Hepatocyte (in vitro differentiated cells): Measurements from ENCODE around the gene EVC2. TPM values are rescaled to one million over a fixed set of nuclear protein-coding genes. Genes with fewer than 3 reads are reported as not detected.

Source experiments
- DNase-seq: peaks from one replicate; pipeline ENCODE4 v3.0.0-alpha.2; 2016; ENCODE audit warnings: low spot score
- H2AFZ ChIP-seq: fragments of 200-600 bp; sonication (generic); 2 replicates; pipeline ENCODE4 v1.6.0; 2016; ENCODE audit warnings: antibody characterized with exemption, mild to moderate bottlenecking
- H3K27ac ChIP-seq: fragments of 200-600 bp; sonication (generic); 2 replicates; pipeline ENCODE4 v1.5.1; 2016; ENCODE audit warnings: mild to moderate bottlenecking
- H3K27me3 ChIP-seq: fragments of 200-600 bp; sonication (generic); 2 replicates; pipeline ENCODE4 v1.6.1; 2016
- H3K36me3 ChIP-seq: fragments of 200-600 bp; sonication (generic); replicated peaks from 2 replicates; pipeline ENCODE4 v1.5.1; 2016; ENCODE audit warnings: low read depth; ENCODE audit not compliant: insufficient read depth
- H3K4me1 ChIP-seq: fragments of 200-600 bp; sonication (generic); 2 replicates; pipeline ENCODE4 v1.5.1; 2016; ENCODE audit warnings: mild to moderate bottlenecking, moderate library complexity; ENCODE audit not compliant: insufficient read depth
- H3K4me2 ChIP-seq: fragments of 200-600 bp; sonication (generic); 2 replicates; pipeline ENCODE4 v1.6.0; 2016
- H3K4me3 ChIP-seq: fragments of 200-600 bp; sonication (generic); 2 replicates; pipeline ENCODE4 v1.5.1; 2016; ENCODE audit warnings: mild to moderate bottlenecking
- H3K79me2 ChIP-seq: fragments of 200-600 bp; sonication (generic); 2 replicates; pipeline ENCODE4 v1.6.0; 2017; ENCODE audit warnings: mild to moderate bottlenecking
- H3K9me2 ChIP-seq: fragments of 200-600 bp; sonication (generic); replicated peaks from 2 replicates; pipeline ENCODE4 v1.6.0; 2017; ENCODE audit warnings: mild to moderate bottlenecking; ENCODE audit not compliant: insufficient read depth
- H3K9me3 ChIP-seq: fragments of 200-600 bp; sonication (generic); 2 replicates; pipeline ENCODE4 v1.5.1; 2016; ENCODE audit warnings: low read depth, mild to moderate bottlenecking
- H4K20me1 ChIP-seq: fragments of 200-600 bp; sonication (generic); 2 replicates; pipeline ENCODE4 v1.6.0; 2016; ENCODE audit warnings: mild to moderate bottlenecking; ENCODE audit not compliant: insufficient read depth, poor library complexity, severe bottlenecking
- EZH2 ChIP-seq: fragments of 200-600 bp; sonication (generic); IDR thresholded peaks from 2 replicates; pipeline ENCODE4 v1.6.1; 2016; ENCODE audit warnings: antibody characterized with exemption, mild to moderate bottlenecking, borderline replicate concordance
- EZH2phosphoT487 ChIP-seq: fragments of 200-600 bp; sonication (generic); IDR thresholded peaks from one replicate; pipeline ENCODE4 v1.6.1; 2018; ENCODE audit warnings: antibody characterized with exemption, mild to moderate bottlenecking, low read depth, moderate library complexity; ENCODE audit not compliant: unreplicated experiment, severe bottlenecking
- WGBS: methylation state at CpG from one replicate; pipeline ENCODE4 v1.1.6; 2016; ENCODE audit warnings: low lambda C conversion rate; ENCODE audit errors: missing lambda C conversion rate; 5-methylcytosine and 5-hydroxymethylcytosine counted together
- polyA plus RNA-seq: library from polyadenylated mRNA; unstranded; fragments of >200 nt; fragmentation: Nextera tagmentation; extraction: Ambion mirVana; gene quantifications from 2 replicates; pipeline ENCODE4 v1.2.1, GENCODE V29; 2016
- total RNA-seq: library from RNA; depleted of rRNA; stranded (reverse); fragments of >200 nt; gene quantifications from 2 replicates; pipeline ENCODE4 v1.2.3, GENCODE V29; 2014
- TF ChIP-seq, protein P1 (sequence below): fragments of 200-600 bp; sonication (generic); IDR thresholded peaks from 2 replicates; pipeline ENCODE4 v1.5.1; 2016; ENCODE audit warnings: antibody characterized with exemption, mild to moderate bottlenecking; ENCODE audit not compliant: poor library complexity

The EVC2 gene
- total and polyA plus RNA-seq, 2 experiments from 2014 or later = 3.0 to 4.2 TPM

DNA sequence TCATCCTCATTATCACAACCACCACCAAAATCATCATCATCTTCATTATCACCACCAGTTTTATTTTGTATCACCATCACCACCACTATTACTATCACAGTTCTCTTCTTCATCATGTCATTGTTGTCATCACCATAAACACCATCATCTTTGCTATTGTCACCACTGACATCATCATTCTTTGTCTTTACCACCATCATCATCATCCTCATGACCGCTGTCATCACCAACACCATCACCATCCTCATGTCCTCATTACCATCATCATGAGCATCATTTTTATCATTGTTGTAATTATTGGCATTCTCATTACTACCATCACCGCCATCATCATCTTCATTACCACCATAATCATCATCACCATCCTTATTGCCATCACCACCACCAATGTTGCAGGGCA is 34.0 kb upstream of the EVC2 start:
- Histone ChIP-seq H3K4me2 (no peak overlapping the region), H3K9me3 (no peaks in the 10 kb centered on the region), H3K4me3 (no peak overlapping the region), H3K4me1 (no peaks in the 10 kb centered on the region), H3K9me2 (no peaks in the 10 kb centered on the region), H3K27me3 (no peaks in the 10 kb centered on the region), H3K36me3 (no peaks in the 10 kb centered on the region), H3K79me2 (no peaks in the 10 kb centered on the region), H3K27ac (no peak overlapping the region), H4K20me1 (no peaks in the 10 kb centered on the region), H2AFZ (no peak overlapping the region)
- TF ChIP-seq EZH2 = no peak
- TF ChIP-seq, protein P1, sequence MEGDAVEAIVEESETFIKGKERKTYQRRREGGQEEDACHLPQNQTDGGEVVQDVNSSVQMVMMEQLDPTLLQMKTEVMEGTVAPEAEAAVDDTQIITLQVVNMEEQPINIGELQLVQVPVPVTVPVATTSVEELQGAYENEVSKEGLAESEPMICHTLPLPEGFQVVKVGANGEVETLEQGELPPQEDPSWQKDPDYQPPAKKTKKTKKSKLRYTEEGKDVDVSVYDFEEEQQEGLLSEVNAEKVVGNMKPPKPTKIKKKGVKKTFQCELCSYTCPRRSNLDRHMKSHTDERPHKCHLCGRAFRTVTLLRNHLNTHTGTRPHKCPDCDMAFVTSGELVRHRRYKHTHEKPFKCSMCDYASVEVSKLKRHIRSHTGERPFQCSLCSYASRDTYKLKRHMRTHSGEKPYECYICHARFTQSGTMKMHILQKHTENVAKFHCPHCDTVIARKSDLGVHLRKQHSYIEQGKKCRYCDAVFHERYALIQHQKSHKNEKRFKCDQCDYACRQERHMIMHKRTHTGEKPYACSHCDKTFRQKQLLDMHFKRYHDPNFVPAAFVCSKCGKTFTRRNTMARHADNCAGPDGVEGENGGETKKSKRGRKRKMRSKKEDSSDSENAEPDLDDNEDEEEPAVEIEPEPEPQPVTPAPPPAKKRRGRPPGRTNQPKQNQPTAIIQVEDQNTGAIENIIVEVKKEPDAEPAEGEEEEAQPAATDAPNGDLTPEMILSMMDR = no peak
- TF ChIP-seq EZH2phosphoT487 = no peak
- no peak for DNase-seq
- 100% methylated on average over 2 of the region's 2 CpGs for WGBS

DNA sequence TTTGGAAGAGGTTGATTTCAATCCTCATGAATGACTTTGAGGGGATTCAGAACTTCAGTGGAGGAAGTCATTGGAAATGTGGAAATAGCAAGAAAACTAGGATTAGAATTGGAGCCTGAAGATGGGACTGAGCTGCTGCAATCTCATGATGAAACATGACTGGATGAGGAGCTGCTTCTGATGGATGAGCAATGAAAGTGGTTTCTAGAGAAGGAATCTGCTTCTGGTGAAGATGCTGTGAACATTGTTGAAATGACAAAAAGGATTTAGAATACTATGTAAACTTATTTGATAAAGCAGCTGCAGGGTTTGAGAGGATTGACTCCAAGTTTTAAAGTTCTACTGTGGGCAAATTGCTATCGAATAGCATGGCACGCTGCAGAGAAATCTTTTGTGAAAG is 29.7 kb upstream of the EVC2 start:
- Histone ChIP-seq H3K79me2 (no peaks in the 10 kb centered on the region), H3K9me3 (no peaks in the 10 kb centered on the region), H2AFZ (no peak overlapping the region), H3K4me1 (no peaks in the 10 kb centered on the region), H3K9me2 (no peaks in the 10 kb centered on the region), H3K27ac (no peak overlapping the region), H3K27me3 (no peaks in the 10 kb centered on the region), H4K20me1 (no peaks in the 10 kb centered on the region), H3K4me3 (no peak overlapping the region), H3K36me3 (no peaks in the 10 kb centered on the region), H3K4me2 (no peak overlapping the region)
- DNase-seq = no peak
- 100% methylated on average over 2 of the region's 2 CpGs for WGBS
- TF ChIP-seq EZH2phosphoT487 (no peak), EZH2 (no peak)
- TF ChIP-seq, protein P1 = no peak

DNA sequence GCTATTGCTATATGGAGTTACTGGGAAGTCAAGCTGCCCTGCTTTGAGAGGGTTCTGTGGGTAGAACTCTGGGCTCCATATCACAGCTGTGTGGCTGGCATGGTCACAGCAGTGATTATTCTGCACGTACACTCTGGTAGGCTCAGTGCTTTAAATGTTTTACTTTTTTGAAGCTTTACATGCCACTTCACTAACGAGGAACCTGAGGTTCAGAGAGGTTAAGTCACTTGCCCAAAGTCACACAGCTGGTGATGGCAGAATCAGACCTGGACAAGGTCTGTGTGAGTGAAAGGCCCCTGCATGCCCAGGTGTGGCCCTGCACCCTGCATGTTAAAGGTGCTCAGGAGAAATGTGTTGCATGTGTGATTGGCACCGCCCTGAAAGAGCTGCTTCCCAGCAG is 27.1 kb upstream of the EVC2 start:
- Histone ChIP-seq H3K36me3 (no peaks in the 10 kb centered on the region), H2AFZ (no peak overlapping the region), H3K9me2 (no peaks in the 10 kb centered on the region), H3K4me2 (no peak overlapping the region), H3K9me3 (no peaks in the 10 kb centered on the region), H3K4me3 (no peak overlapping the region), H3K4me1 (no peaks in the 10 kb centered on the region), H4K20me1 (no peaks in the 10 kb centered on the region), H3K27me3 (no peaks in the 10 kb centered on the region), H3K79me2 (no peaks in the 10 kb centered on the region), H3K27ac (no peak overlapping the region)
- no peak for DNase-seq
- WGBS = 91% methylated on average over 3 of the region's 3 CpGs
- TF ChIP-seq, protein P1 = no peak
- TF ChIP-seq EZH2 (no peak), EZH2phosphoT487 (no peak)

DNA sequence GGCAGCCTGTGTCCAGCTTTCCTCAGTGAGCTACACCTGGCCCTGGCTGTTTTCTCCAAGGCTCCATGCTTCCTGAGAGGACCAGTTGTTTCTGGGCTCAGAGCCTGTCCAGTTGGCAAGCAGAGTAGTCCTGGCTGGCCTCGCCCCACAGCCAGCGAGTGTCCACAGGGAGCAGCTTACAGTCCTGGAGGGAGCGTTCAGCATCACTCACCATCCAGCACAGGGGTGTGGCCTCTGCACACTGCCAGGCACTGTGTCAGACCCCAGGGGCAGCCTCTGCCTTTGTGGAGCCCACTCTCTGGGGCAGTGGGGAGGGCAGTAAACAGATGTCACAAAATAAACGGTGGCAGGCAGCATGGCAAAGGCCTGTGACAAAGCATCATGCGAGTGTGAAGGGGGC is 26.5 kb upstream of the EVC2 start:
- 95% methylated on average over 5 of the region's 5 CpGs for WGBS
- TF ChIP-seq, protein P1 = no peak
- no peak for TF ChIP-seq EZH2

More for the DNA sequence above, 26.5 kb upstream of the EVC2 start:
- no peaks in the 10 kb centered on the region for H3K36me3 ChIP-seq
- H3K4me3 ChIP-seq = no peak overlapping the region
- H4K20me1 ChIP-seq = no peaks in the 10 kb centered on the region
- no peaks in the 10 kb centered on the region for H3K4me1 ChIP-seq
- no peaks in the 10 kb centered on the region for H3K9me3 ChIP-seq
- H3K27ac ChIP-seq = no peak overlapping the region
- H3K79me2 ChIP-seq = no peaks in the 10 kb centered on the region
- no peaks in the 10 kb centered on the region for H3K27me3 ChIP-seq
- no peak overlapping the region for H2AFZ ChIP-seq
- no peak overlapping the region for H3K4me2 ChIP-seq
- no peak for DNase-seq
- no peaks in the 10 kb centered on the region for H3K9me2 ChIP-seq
